Stimulated activated CD4-positive, alpha-beta T cell treated with anti-CD3 and anti-CD28 coated beads, Interleukin-4, amount 100 ng/mL, for 48 hours (primary cell): ENCODE data around the gene ZBTB7B.
A peak's percentile ranks its signal among the peaks of the same experiment; 100 is the strongest.

Experiments
- DNase-seq, 2 donors: peaks; one replicate each; pipeline ENCODE4 v3.0.0-alpha.2; 2020; ENCODE audit warnings: low read depth in 2 of 2

ZBTB7B gene

GRCh38 chr1:155037851-155038441, 35.3 kb downstream of the ZBTB7B start:
- DNase-seq, result no peak

DNA sequence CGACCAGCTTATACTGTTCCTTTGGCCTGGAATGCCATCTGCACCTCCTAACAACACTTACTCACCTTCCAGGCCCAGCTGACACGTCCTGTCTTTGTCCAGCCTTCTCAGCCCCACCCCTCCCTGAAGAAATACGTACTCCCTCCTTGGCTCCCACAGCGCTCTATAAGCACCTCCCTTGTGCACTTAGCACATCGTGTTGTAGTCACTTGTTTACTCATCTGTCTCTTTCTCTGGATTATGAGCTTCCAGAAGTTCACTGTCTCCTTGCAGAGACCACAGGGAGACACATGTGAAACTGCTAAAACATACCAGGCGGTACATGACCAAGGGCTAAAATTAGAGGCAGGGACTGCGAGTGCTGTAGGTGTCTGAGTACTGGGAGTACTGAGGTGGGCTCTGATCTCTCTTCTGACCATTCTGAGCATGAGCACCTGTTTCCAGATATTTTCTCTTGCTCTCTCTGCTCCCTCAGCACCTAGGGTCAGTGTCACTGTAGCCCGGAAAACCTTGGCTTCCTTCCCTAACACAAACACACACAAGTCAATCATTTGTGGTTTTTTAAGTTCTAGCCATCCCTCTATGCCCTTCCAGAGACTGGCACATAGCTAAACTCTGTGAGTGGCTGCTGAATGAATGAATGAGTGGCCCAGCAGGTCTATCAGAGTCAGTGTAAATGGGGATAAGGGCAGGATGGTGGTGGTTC, 36.2 kb downstream of the ZBTB7B start:
- DNase-seq, result no peak

DNA sequence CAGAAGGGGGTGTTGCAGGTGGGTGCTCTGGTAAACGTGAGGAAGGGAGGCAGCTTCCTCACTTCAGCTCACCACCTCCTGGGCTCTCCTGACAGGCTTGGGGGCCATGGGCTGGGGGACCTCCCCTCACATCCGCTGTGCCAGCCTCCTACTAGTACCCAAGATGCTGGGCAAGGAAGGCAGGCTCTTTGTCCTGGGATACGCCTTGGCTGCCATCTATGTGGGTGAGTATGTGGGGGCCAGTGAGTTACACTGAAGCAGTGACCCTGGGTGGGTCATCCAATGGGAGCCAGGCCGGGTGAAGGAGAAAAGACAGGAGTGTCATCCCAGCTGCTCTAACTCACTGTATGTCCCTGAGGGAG, 36.7 kb downstream of the ZBTB7B start:
- no peak for DNase-seq

GRCh38 chr1:155040358-155041093, 37.9 kb downstream of the ZBTB7B start:
- no peak for DNase-seq

DNA sequence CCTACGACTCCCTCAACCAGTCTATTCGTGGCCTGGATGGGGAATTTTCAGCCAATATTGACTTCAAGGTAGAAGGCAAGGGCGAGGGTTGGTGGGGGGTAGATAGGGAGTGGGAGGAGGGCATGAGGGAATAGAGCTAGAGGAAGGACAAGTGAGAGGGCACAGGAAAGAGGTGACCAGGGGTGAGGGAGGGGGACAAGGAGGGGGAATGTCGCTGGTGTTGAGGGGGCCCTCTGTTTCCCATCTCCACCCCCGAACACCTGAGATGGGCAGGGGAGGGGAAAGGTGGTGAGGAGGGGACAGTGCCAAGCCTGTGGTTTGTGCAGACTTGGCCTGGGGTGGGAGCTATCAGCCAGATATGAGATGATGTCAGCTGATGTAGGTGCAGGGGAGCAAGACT, 40.2 kb downstream of the ZBTB7B start:
- no peak for DNase-seq

GRCh38 chr1:155043301-155043702, 40.7 kb downstream of the ZBTB7B start:
- no peak for DNase-seq

DNA sequence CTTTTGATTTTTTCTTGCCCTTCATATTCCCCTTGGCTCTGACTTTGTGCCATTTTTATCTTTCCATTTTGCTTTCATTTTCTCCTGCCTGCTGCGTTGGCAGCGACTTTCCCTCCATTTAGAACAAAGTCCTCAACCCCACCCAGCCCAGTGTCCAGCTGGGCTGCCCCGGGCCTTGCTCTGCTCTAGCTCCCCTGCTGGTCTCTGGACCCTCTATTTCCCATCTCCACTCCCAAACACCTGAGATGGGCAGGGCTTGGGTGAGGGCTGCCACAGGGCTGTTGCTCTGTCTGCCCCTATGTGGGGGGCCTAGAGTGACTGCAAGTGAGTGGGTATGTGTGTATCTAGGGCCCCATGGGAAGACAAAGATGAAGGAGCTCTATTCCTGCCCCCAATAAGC, 41.2 kb downstream of the ZBTB7B start:
- no peak for DNase-seq

GRCh38 chr1:155044365-155044764, 41.8 kb downstream of the ZBTB7B start:
- no peak for DNase-seq

GRCh38 chr1:155044812-155045657, 42.4 kb downstream of the ZBTB7B start:
- DNase-seq, result peak in 1 of 2 donors; percentile 45

DNA sequence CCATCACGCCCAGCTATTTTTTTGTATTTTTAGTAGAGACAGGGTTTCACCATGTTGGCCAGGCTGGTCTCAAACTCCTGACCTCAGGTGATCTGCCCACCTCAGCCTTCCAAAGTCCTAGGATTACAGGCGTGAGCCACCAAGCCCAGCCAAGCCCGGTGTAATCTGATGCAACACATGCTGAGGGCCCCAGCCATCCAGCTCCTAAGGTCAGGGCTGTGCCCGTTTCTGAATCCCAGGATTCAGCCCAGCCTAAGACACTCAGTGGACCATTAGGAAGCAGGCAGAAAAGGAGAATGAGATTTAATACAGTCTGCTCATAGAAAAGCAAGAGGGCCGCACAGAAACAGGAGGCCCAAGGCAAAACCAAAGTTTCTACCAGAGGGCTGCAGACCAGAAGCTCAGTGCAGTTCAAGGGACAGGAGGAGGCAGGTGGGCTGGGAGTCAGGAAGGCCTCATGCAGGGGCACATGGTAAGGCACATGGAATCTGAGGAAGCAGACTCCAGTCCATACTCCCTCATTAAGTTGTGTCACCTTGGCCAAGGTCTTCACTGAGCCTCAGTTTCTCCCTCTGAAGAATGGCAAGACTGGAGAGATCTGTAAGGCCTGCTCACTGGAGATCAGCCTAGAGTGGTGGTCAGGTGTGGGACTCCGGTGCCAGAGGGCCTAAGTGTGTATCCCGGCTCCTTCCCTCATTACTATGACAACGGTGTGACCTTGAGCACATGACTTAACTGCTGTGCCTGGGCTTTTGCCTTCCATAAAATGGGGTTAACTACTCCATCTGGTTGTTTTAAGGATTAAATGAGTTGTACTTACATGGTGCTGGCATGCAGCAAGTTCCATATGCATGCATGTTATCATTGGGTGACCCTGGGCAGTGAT, 46.1 kb downstream of the ZBTB7B start:
- DNase-seq, result no peak

DNA sequence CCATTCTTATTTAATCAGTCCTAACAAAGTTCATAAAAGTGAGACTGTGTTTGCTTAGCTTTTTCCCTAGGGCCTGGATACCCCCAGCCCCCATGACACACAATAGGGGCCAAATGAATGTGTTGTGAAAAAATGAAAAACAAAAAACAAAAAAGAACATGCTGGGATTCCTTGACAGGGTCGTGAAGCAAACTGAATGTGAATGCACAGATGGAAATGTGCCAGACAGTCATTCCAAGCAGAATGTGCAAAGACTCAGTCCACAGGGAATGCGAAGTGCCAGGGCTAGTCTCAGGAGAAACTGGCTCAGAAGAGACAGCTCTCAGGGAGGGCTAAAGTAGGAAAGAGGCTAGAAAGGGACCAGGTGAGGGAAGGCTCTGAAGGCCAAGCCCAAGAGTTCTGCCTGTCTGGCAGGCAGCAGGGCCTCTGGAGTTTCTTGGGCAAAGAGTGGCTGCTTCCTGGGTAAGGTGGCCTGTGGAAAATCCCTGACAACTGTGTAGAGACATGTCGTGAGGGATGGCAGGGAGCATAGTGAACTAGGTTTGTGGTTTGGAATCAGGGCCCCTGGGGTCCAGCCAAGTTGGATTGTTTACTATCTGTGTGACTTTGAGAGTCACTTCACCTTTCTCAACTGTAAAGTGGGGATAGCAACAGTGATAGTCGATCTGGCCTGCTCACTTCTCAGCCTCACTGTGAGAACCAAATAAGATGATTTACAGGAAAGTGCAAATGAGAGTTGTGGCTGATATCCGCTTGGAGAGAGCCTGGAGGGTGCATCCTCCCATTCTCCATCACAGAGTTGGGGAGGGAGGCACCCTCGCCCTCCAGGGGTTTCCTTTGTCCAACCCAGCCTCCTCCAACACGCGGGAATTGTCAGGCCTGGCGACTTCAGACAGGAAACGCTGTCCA, 47.3 kb downstream of the ZBTB7B start:
- DNase-seq, result no peak

- peak; percentile 73 to 77 for DNase-seq
These were observed 48.1 kb downstream of the ZBTB7B start, which contains the start of gene ADAM15 for GRCh38 chr1:155050560-155051341. TSS of gene ADAM15 (plus strand) at chr1:155051316. CDS start at chr1:155051387, 71 bp downstream.

GRCh38 chr1:155051342-155051776, 48.8 kb downstream of the ZBTB7B start:
- DNase-seq, result no peak

DNA sequence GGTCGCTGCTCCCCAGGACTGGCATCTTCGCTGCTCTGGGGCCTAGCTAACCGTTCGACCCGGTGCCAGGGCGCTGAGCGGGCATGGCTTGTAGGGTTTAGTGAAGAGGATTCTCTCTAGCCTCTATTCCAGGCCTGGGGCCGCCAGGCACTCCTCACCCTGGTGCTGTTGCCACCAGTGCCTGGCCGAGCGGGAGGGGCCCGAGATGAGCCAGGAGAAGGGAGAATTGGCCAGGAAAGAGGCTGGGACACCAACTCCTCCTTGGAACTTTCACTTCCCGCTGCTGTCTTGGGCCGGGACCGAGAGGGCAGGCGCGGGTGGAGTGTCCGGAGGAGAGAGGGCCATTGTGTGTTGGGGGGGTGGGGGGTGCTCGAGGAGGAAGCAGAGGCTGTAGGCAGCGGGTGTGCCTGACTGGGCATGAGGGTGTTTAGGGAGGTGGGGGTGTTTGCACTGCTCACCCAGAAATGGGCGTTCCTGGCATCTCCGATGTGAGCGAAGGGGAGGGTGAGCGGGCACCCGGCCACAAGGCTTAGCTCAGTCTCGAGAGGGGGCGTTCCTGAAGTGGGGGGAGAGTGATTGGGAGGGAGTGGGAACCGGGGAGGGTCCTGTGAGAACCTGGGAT, 49.3 kb downstream of the ZBTB7B start:
- no peak for DNase-seq

DNA sequence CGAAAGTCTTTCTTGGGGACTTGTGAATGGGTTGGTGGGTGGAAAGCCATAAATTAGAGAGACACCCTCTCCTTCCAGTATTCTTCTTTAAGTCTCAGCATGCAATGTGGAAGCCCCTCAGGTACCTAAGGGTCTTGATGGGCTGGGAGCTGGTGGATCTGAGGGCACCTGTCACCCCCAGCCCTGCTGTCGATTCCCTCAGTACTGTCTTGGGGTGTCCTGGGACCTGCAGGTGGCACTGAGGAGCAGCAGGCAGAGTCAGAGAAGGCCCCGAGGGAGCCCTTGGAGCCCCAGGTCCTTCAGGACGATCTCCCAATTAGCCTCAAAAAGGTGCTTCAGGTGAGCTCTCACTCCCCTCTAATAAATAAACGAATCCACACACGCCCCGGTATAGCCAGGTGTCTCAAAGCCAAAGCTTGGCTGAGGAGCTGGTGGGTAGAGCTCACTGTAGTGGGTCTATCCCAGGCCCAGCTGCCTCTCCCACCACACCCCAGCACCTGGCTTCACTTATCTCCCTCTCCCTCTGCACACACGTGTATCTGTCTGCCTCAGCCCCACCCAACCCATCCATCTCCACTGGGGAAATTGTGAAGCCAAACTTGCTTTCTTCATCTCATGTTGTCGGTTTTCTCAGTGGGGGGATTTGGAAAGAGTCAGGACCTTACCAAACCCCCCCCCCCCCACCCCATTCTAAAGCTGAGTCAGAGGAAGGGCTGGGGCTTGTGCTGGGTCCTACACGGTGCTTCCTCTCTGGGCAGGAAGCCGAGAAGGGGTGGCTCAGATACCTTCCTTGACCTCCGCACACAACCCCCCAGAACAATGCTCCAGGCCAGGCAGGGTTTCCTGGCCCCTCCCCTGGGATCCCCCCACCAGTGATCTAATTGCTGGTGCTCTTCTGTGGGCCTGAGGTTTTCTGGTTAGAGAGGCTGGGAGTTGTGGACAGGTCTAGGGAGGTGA, 50.1 kb downstream of the ZBTB7B start:
- DNase-seq, result no peak

- DNase-seq, result no peak
These were observed 51.0 kb downstream of the ZBTB7B start for GRCh38 chr1:155053531-155054105.

GRCh38 chr1:155057104-155057503, 54.5 kb downstream of the ZBTB7B start:
- no peak for DNase-seq
